Fibroblast of lung (primary cell): ENCODE data around the gene ZNF429.

Experiments
- CTCF ChIP-seq, 2 donors: IDR thresholded peaks in 1 of 2; conservative IDR thresholded peaks in 1 of 2; 1 replicate in 1 of 2; 2 replicates in 1 of 2; pipeline ENCODE4 v1.5.1; 2011 to 2012; ENCODE audit warnings: low read length in 2 of 2, control low read depth in 1 of 2, inconsistent platforms in 1 of 2, low read depth in 1 of 2, mild to moderate bottlenecking in 1 of 2
- EZH2 ChIP-seq: IDR thresholded peaks from 2 replicates; pipeline ENCODE4 v1.5.1; 2012; ENCODE audit warnings: low read length, control low read depth, mild to moderate bottlenecking; ENCODE audit errors: missing control alignments

- TF ChIP-seq EZH2 (no peak), CTCF (conservative IDR thresholded peaks at IDR 0.05 in 1 of 2, IDR thresholded peaks at IDR 0.05 in 1 of 2; ENCODE audit: low read depth in 1 of 2, low read length in 2 of 2) (no peak)
Observed at GRCh38 chr19:21505459-21506451, at the start of gene ZNF429.
